HEK293 (cell line): ENCODE data around the gene INTS1.

Experiments used
- CTCF ChIA-PET: fragments of 350-600 bp; formaldehyde crosslinking; extraction: SDS; loops from one replicate; lab custom pipeline; 2021; ENCODE audit warnings: antibody characterized with exemption; lab: Yijun Ruan, JAX
- POLR2A ChIA-PET: fragments of 300-600 bp; formaldehyde crosslinking; extraction: SDS; loops from one replicate; lab custom pipeline; 2020; ENCODE audit warnings: antibody characterized with exemption, inconsistent platforms; lab: Yijun Ruan, JAX
- H3K27ac ChIP-seq: fragments of 200-500 bp; sonication (Bioruptor generic); 2 replicates; pipeline ENCODE4 v1.5.1; 2014; ENCODE audit warnings: low read depth, low read length, control low read depth, inconsistent platforms; ENCODE audit errors: extremely low read depth
- H3K36me3 ChIP-seq, 2 experiments: fragments of 200-500 bp in 1 of 2; sonication (Bioruptor generic) in 1 of 2; 1 replicate in 1 of 2; 2 replicates in 1 of 2; pipeline ENCODE4 v1.5.1; 2014 to 2017; ENCODE audit warnings: inconsistent platforms in 2 of 2, low read length in 2 of 2; ENCODE audit not compliant: control insufficient read depth in 2 of 2, insufficient read depth in 1 of 2
- H3K4me1 ChIP-seq: fragments of 200-500 bp; sonication (Bioruptor generic); 2 replicates; pipeline ENCODE4 v1.5.1; 2014; ENCODE audit warnings: mild to moderate bottlenecking, low read length, inconsistent platforms; ENCODE audit not compliant: control insufficient read depth, insufficient read depth
- H3K4me3 ChIP-seq: 2 replicates; pipeline ENCODE4 v1.5.1; 2011; ENCODE audit warnings: low read depth, mild to moderate bottlenecking, control low read depth, low read length, moderate library complexity
- H3K9me3 ChIP-seq: fragments of 200-500 bp; sonication (Bioruptor generic); 2 replicates; pipeline ENCODE4 v1.5.1; 2014; ENCODE audit warnings: low read depth, low read length, inconsistent platforms; ENCODE audit not compliant: control insufficient read depth, insufficient read depth
- HOXA7 ChIP-seq: sonication (generic); formaldehyde crosslinking; IDR thresholded peaks from 2 replicates; pipeline ENCODE4 v1.8.1; 2022; ENCODE audit warnings: missing genetic modification reagents, borderline replicate concordance
- HOXC10 ChIP-seq: sonication (generic); formaldehyde crosslinking; IDR thresholded peaks from 2 replicates; pipeline ENCODE4 v1.8.1; 2023; ENCODE audit warnings: mild to moderate bottlenecking, missing genetic modification reagents
- KLF1 ChIP-seq: fragments of 450-650 bp; formaldehyde crosslinking; IDR thresholded peaks from 2 replicates; pipeline ENCODE4 v1.5.1; 2016; ENCODE audit warnings: missing biosample characterization, missing genetic modification characterization
- KLF10 ChIP-seq: fragments of 450-650 bp; IDR thresholded peaks from 2 replicates; pipeline ENCODE4 v1.5.1; 2018; ENCODE audit warnings: missing biosample characterization, mild to moderate bottlenecking, missing genetic modification characterization
- SP2 ChIP-seq: fragments of 450-650 bp; formaldehyde crosslinking; IDR thresholded peaks from 2 replicates; pipeline ENCODE4 v1.5.1; 2016; ENCODE audit warnings: missing biosample characterization, missing genetic modification characterization
- ZFP41 ChIP-seq: fragments of 450-650 bp; formaldehyde crosslinking; IDR thresholded peaks from 2 replicates; pipeline ENCODE4 v1.5.1; 2016; ENCODE audit warnings: missing biosample characterization, missing genetic modification characterization, borderline replicate concordance
- ZNF132 ChIP-seq: fragments of 450-650 bp; formaldehyde crosslinking; IDR thresholded peaks from 2 replicates; pipeline ENCODE4 v1.5.1; 2017; ENCODE audit warnings: missing biosample characterization, missing genetic modification characterization, borderline replicate concordance
- ZNF138 ChIP-seq: fragments of 450-650 bp; formaldehyde crosslinking; IDR thresholded peaks from 2 replicates; pipeline ENCODE4 v1.5.1; 2016; ENCODE audit warnings: missing biosample characterization, missing genetic modification characterization, borderline replicate concordance
- ZNF146 ChIP-seq: fragments of 450-650 bp; formaldehyde crosslinking; IDR thresholded peaks from 2 replicates; pipeline ENCODE4 v1.5.1; 2016; ENCODE audit warnings: missing biosample characterization, missing genetic modification characterization
- ZNF184 ChIP-seq: fragments of 450-650 bp; IDR thresholded peaks from 2 replicates; pipeline ENCODE4 v1.5.1; 2018; ENCODE audit warnings: missing biosample characterization, mild to moderate bottlenecking, missing genetic modification characterization
- ZNF416 ChIP-seq: fragments of 450-650 bp; formaldehyde crosslinking; IDR thresholded peaks from 2 replicates; pipeline ENCODE4 v1.5.1; 2016; ENCODE audit warnings: missing biosample characterization, missing genetic modification characterization
- ZNF530 ChIP-seq: fragments of 450-650 bp; formaldehyde crosslinking; IDR thresholded peaks from 2 replicates; pipeline ENCODE4 v1.5.1; 2016; ENCODE audit warnings: low read depth, missing biosample characterization, missing genetic modification characterization
- ZNF596 ChIP-seq: fragments of 450-650 bp; IDR thresholded peaks from 2 replicates; pipeline ENCODE4 v1.5.0; 2018; ENCODE audit warnings: missing biosample characterization, mild to moderate bottlenecking, missing genetic modification characterization, moderate library complexity
- ZNF645 ChIP-seq: fragments of 450-650 bp; formaldehyde crosslinking; IDR thresholded peaks from 2 replicates; pipeline ENCODE4; 2016; ENCODE audit warnings: missing biosample characterization, missing genetic modification characterization
- ZNF677 ChIP-seq: fragments of 450-650 bp; IDR thresholded peaks from 2 replicates; pipeline ENCODE4 v1.5.0; 2018; ENCODE audit warnings: missing biosample characterization, mild to moderate bottlenecking, missing genetic modification characterization, moderate library complexity
- ZNF701 ChIP-seq: fragments of 450-650 bp; formaldehyde crosslinking; IDR thresholded peaks from 2 replicates; pipeline ENCODE4 v1.5.1; 2016; ENCODE audit warnings: missing biosample characterization, missing genetic modification characterization
- ZNF776 ChIP-seq: fragments of 450-650 bp; formaldehyde crosslinking; IDR thresholded peaks from 2 replicates; pipeline ENCODE4 v1.5.0; 2017; ENCODE audit warnings: missing biosample characterization, missing genetic modification characterization, borderline replicate concordance
- ZNF830 ChIP-seq: fragments of 450-650 bp; IDR thresholded peaks from 2 replicates; pipeline ENCODE4 v1.5.0; 2018; ENCODE audit warnings: missing biosample characterization, missing genetic modification characterization, low read depth, mild to moderate bottlenecking, moderate library complexity
- TF ChIP-seq, protein P1 (sequence below): fragments of 450-650 bp; formaldehyde crosslinking; IDR thresholded peaks from 2 replicates; pipeline ENCODE4 v1.5.1; 2016; ENCODE audit warnings: missing biosample characterization, missing genetic modification characterization, low read depth
- TF ChIP-seq, protein P2 (sequence below): fragments of 450-650 bp; formaldehyde crosslinking; IDR thresholded peaks from 2 replicates; pipeline ENCODE4 v1.5.1; 2016; ENCODE audit warnings: missing biosample characterization, missing genetic modification characterization

INTS1 gene

DNA sequence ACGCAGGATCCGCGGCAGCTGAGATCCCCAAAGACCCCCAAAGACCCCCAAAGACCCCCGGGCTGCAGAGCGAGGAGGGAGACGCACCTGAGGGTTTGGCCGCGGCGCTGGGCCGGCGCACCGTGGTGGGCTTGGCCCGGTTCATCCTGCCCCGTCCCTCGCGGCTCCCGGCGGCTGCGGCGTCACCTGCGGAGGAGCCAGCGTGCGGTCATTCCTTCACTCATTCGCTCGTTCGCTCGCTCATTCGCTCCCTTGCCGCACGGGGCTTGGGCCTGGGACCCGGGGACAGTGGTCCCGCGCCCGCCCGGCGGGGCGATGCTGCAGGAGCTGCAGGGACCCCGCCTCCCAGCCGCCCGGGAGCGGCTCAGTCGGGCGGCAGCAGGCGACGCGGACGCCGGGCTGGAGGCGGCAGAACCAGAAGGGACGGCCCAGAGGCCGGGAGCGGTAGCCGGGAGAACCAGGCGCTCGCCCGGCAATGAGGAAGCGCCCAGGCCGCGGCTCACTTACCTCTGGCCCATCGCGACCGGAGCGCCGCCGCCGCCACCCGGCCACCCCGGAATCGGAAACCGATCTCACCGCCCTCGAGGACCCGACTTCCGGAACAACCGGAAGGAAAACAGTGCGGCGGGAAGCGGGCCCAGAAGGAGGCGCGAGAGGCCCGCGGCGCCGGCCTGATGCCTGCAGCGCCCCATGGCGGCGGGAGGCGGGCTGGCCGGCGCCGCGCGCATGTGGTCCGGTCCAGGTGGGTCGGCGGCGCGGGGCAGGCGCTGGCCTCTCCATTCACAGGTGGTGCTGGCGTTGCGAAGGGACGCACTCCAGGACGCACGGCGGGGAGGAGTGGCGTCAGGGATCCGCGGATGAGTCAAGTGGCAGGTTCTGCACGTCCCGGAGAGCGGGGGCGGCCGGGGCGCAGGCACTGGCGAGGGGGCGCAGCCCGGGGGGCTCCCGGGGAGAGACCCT is at the start of gene INTS1 (continued):
- TF ChIP-seq SP2 (peak; percentile 84), ZNF596 (tag by site-specific recombination) (0 out of 2 replicates have a peak, but pooled peaks have one; percentile 12), ZNF530 (tag by site-specific recombination) (no peak)

DNA sequence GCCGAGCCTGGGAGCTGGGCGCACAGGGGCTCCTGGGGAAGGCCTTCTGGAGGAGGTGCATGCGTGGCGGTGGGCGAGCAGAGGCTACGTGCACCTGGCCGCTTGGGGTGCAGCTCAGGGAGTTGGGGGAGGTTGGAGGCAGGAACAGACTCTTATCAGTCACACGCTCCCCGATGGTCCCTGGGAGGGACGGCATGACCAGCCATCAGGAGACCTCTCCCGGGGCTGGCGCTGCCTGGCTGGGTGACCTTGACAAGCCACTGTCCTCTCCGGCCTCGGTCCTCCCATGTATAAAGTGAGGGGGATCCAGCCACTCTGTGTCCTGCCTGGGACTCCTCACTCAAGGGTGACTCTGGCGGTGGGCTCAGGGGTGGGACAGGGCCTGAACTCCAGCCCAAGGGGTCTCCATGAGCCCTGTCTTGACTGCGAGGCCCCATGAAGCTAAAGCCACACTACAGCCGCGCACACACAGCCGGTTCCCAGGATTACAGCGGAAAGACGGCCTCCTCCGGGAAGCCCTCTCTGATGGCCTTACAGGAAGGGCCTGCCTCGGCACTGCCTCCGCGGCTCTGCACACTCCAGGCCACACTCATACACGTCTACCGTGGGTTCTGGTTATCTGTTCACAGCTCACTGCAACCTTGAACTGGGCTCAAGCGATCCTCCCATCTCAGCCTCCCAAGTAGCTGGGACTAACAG is 49.5 kb upstream of the INTS1 start:
- no peaks in the 10 kb centered on the region for H3K9me3 ChIP-seq
- H3K4me1 ChIP-seq, result peaks cover 3% of the 10 kb centered on the region; the same call in 1 of the 2 replicates
- POLR2A ChIA-PET, result interaction anchor here (2.0 kb wide), 1 partner anchor 22 kb away, joined by 8 read pairs; no protein-coding TSS in a partner anchor
- no peak for TF ChIP-seq ZNF645 (tag by site-specific recombination)
- no peak for TF ChIP-seq ZNF677
- no peak for TF ChIP-seq KLF10 (tag by site-specific recombination)
- TF ChIP-seq ZNF776, result no peak
- no peak for TF ChIP-seq ZNF138 (tag by site-specific recombination)
- TF ChIP-seq ZNF132 (tag by site-specific recombination), result no peak
- no peak for TF ChIP-seq ZNF830 (tag by site-specific recombination)
- TF ChIP-seq HOXA7 (CRISPR knock-in tag), result no peak
- TF ChIP-seq, protein P1, sequence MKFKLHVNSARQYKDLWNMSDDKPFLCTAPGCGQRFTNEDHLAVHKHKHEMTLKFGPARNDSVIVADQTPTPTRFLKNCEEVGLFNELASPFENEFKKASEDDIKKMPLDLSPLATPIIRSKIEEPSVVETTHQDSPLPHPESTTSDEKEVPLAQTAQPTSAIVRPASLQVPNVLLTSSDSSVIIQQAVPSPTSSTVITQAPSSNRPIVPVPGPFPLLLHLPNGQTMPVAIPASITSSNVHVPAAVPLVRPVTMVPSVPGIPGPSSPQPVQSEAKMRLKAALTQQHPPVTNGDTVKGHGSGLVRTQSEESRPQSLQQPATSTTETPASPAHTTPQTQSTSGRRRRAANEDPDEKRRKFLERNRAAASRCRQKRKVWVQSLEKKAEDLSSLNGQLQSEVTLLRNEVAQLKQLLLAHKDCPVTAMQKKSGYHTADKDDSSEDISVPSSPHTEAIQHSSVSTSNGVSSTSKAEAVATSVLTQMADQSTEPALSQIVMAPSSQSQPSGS (tag by site-specific recombination), result no peak
- no peak for TF ChIP-seq ZNF146 (tag by site-specific recombination)
- TF ChIP-seq ZFP41 (tag by site-specific recombination), result no peak
- no peak for TF ChIP-seq ZNF416 (tag by site-specific recombination)
- no peak for TF ChIP-seq KLF1 (tag by site-specific recombination)
- no peak for TF ChIP-seq ZNF184 (tag by site-specific recombination)
- TF ChIP-seq, protein P2, sequence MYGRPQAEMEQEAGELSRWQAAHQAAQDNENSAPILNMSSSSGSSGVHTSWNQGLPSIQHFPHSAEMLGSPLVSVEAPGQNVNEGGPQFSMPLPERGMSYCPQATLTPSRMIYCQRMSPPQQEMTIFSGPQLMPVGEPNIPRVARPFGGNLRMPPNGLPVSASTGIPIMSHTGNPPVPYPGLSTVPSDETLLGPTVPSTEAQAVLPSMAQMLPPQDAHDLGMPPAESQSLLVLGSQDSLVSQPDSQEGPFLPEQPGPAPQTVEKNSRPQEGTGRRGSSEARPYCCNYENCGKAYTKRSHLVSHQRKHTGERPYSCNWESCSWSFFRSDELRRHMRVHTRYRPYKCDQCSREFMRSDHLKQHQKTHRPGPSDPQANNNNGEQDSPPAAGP, result no peak
- TF ChIP-seq ZNF701 (tag by site-specific recombination), result no peak
- TF ChIP-seq HOXC10 (CRISPR knock-in tag), result no peak
- H3K36me3 ChIP-seq, result no peaks in the 10 kb centered on the region
- no peak overlapping the region for H3K27ac ChIP-seq
- CTCF ChIA-PET, result interaction anchor here (0.6 kb wide), 2 partner anchors 119 to 604 kb away, joined by 3 read pairs; no protein-coding TSS in a partner anchor
- no peak overlapping the region for H3K4me3 ChIP-seq
